Measurements from ENCODE around the gene HDGFL2.

DNA sequence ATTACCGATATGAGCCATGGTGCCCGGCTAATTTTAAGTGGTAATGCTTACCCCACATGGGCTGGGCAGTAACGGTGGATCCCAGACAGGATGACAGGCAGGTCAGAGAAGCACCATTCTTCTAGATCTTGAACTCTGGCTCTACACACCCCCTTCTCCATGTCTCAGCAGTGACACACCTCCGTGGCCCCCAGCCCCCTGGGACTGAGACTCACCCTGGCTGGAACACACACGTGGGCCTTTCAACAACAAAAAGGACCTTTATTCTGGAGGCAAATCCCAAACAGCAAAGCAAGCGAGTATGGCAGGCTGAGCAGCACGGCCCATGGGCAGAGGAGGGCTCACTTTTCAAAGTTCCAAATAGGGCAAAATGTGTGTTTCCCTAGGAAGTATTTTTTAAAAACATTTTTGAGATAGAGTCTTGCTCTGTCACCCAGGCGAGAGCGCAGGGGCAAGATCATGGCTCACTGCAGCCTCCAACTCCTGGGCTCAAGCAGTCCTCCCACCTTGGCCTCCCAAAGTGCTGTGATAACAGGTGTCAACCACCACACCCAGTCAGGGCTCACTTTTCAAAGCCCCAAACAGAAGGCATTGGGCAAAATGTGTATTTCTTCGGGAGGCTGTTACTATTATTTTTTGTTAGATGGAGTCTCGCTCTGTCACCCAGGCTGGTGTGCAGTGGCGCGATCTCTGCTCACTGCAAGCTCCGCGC, 50.4 kb downstream of the HDGFL2 start:
- TF ChIP-seq BHLHE40 (IDR thresholded peaks at IDR 0.05; ENCODE audit: borderline replicate concordance) (no peak), SUZ12 (IDR thresholded peaks at IDR 0.05) (no peak)
